ENCODE measurements around the gene INHA.

Gene INHA

GRCh38 chr2:219598308-219599078, 26.4 kb downstream of the INHA start:
- Histone ChIP-seq H3K9ac (ENCODE audit: low read length) (peak overlapping the region; percentile 63; the same call in 1 of the 2 replicates), H3K79me2 (ENCODE audit: low read length) (no peaks in the 10 kb centered on the region), H3K4me2 (ENCODE audit: low read depth, low read length) (peak overlapping the region; percentile 47), H3K27me3 (replicated peaks; ENCODE audit: insufficient read depth, low read length) (no peaks in the 10 kb centered on the region), H3K9me2 (replicated peaks; ENCODE audit: insufficient read depth, low read length) (no peaks in the 10 kb centered on the region), H3K4me3 (ENCODE audit: low read length) (peak overlapping the region; percentile 65), H3K36me3 (replicated peaks; ENCODE audit: insufficient read depth, low read length) (no peaks in the 10 kb centered on the region), H3K9me3 (replicated peaks; ENCODE audit: insufficient read depth, low read length) (no peaks in the 10 kb centered on the region), H2AFZ (ENCODE audit: low read length) (peak overlapping the region; percentile 71), H3K4me1 (ENCODE audit: low read length) (peaks cover 5% of the 10 kb centered on the region), H3F3A (ENCODE audit: insufficient read depth, low read length) (peaks cover 7% of the 10 kb centered on the region; the same call in 1 of the 2 replicates), H3K27ac (ENCODE audit: low read length) (peak overlapping the region; percentile 62; the same call in 1 of the 2 replicates), H4K20me1 (ENCODE audit: insufficient read depth, low read length) (no peaks in the 10 kb centered on the region)
- DNase-seq: no peak
- TF ChIP-seq CTCF (IDR thresholded peaks at IDR 0.05; ENCODE audit: low read length) (no peak), EZH2phosphoT487 (IDR thresholded peaks at IDR 0.05; ENCODE audit: low read length) (no peak), EZH2 (optimal IDR thresholded peaks at IDR 0.05; ENCODE audit: low read depth, low read length) (no peak)

- no peaks in the 10 kb centered on the region for H3F3A ChIP-seq (ENCODE audit: insufficient read depth, low read length)
- H3K9me3 ChIP-seq (replicated peaks; ENCODE audit: insufficient read depth, low read length): no peaks in the 10 kb centered on the region
- H3K36me3 ChIP-seq (replicated peaks; ENCODE audit: insufficient read depth, low read length): no peaks in the 10 kb centered on the region
- H3K9ac ChIP-seq (ENCODE audit: low read length): no peak overlapping the region
- no peaks in the 10 kb centered on the region for H3K9me2 ChIP-seq (replicated peaks; ENCODE audit: insufficient read depth, low read length)
- TF ChIP-seq CTCF (IDR thresholded peaks at IDR 0.05; ENCODE audit: low read length) (no peak), EZH2 (optimal IDR thresholded peaks at IDR 0.05; ENCODE audit: low read depth, low read length) (no peak), EZH2phosphoT487 (IDR thresholded peaks at IDR 0.05; ENCODE audit: low read length) (no peak)
- H4K20me1 ChIP-seq (ENCODE audit: insufficient read depth, low read length): no peaks in the 10 kb centered on the region
- H3K4me1 ChIP-seq (ENCODE audit: low read length): no peaks in the 10 kb centered on the region
- no peak overlapping the region for H3K27ac ChIP-seq (ENCODE audit: low read length)
- no peak overlapping the region for H2AFZ ChIP-seq (ENCODE audit: low read length)
- no peak overlapping the region for H3K4me2 ChIP-seq (ENCODE audit: low read depth, low read length)
- DNase-seq: no peak
- H3K79me2 ChIP-seq (ENCODE audit: low read length): no peaks in the 10 kb centered on the region
- H3K27me3 ChIP-seq (replicated peaks; ENCODE audit: insufficient read depth, low read length): no peaks in the 10 kb centered on the region
- H3K4me3 ChIP-seq (ENCODE audit: low read length): no peak overlapping the region
Observed at GRCh38 chr2:219603771-219604170, 31.7 kb downstream of the INHA start.

GRCh38 chr2:219605607-219605954, 33.5 kb downstream of the INHA start:
- H3K9ac ChIP-seq (ENCODE audit: low read length): no peak overlapping the region
- no peak overlapping the region for H3K27ac ChIP-seq (ENCODE audit: low read length)
- DNase-seq: no peak
- no peak overlapping the region for H2AFZ ChIP-seq (ENCODE audit: low read length)
- no peak overlapping the region for H3K4me3 ChIP-seq (ENCODE audit: low read length)
- no peaks in the 10 kb centered on the region for H3K27me3 ChIP-seq (replicated peaks; ENCODE audit: insufficient read depth, low read length)
- no peaks in the 10 kb centered on the region for H3K9me3 ChIP-seq (replicated peaks; ENCODE audit: insufficient read depth, low read length)
- TF ChIP-seq EZH2phosphoT487 (IDR thresholded peaks at IDR 0.05; ENCODE audit: low read length) (no peak), CTCF (IDR thresholded peaks at IDR 0.05; ENCODE audit: low read length) (no peak), EZH2 (optimal IDR thresholded peaks at IDR 0.05; ENCODE audit: low read depth, low read length) (no peak)
- no peaks in the 10 kb centered on the region for H3F3A ChIP-seq (ENCODE audit: insufficient read depth, low read length)
- no peak overlapping the region for H3K4me2 ChIP-seq (ENCODE audit: low read depth, low read length)
- no peaks in the 10 kb centered on the region for H3K36me3 ChIP-seq (replicated peaks; ENCODE audit: insufficient read depth, low read length)
- no peaks in the 10 kb centered on the region for H3K9me2 ChIP-seq (replicated peaks; ENCODE audit: insufficient read depth, low read length)
- no peaks in the 10 kb centered on the region for H3K4me1 ChIP-seq (ENCODE audit: low read length)
- no peaks in the 10 kb centered on the region for H4K20me1 ChIP-seq (ENCODE audit: insufficient read depth, low read length)
- H3K79me2 ChIP-seq (ENCODE audit: low read length): no peaks in the 10 kb centered on the region
